Sciatic nerve (tissue), 2 donors: ENCODE measurements around the gene MISP. TPM values are rescaled to one million over a fixed set of nuclear protein-coding genes. Genes with fewer than 3 reads are reported as not detected.

Experiments
- ATAC-seq: fragments of 200-7000 bp; cut with Tn5 transposase; one replicate; pipeline ENCODE4 v1.9.1; 2020; ENCODE audit warnings: mild to moderate bottlenecking, moderate library complexity
- DNase-seq: peaks from one replicate; pipeline ENCODE4 v3.0.0-alpha.2; 2020; ENCODE audit warnings: low spot score
- intact Hi-C: fragments of 100-400 bp; cut with DNase I; formaldehyde crosslinking; loops from one replicate; pipeline ENCODE4 v1.14.2; 2022
- total RNA-seq: library from RNA; stranded (reverse); fragmentation: NEBNext Ultra II Directional; extraction: Animal tissue kit (Norgen Biotek cat#: 25700); gene quantifications from one replicate; pipeline ENCODE4 v1.2.1, GENCODE V29; 2021
- donor health status: DM: no; HTN: no; CAD: no.
- donor health status: DM: no; HTN: no; CAD: no.

Gene MISP
- total RNA-seq, 1 donor from 2014 or later, result 0.45 TPM

DNA sequence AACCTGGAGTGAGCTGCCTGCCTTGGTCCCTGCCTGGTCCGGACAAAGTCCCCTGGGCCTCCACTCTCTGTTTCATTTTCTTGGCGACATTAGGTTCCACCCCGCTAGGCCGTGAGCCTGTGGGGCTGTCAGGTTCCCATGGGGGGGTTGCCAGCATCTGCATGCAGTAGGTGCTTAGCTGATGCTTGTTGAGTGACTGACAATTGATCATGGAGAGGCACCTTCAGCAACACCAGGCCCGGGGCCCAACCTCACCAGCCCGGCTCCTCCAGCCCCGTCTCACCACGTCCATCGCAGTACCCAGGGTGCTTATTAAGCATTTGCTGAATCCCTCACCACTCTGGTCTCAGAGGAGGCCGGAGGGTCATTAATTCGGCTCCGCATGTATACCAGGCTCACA, 13.4 kb downstream of the MISP start:
- DNase-seq (no peak), ATAC-seq (no peak)
- intact Hi-C loops, result no loop called here

- ATAC-seq, result no peak
- intact Hi-C loops, result no loop called here
Observed at GRCh38 chr19:765179-765738, 14.3 kb downstream of the MISP start.

GRCh38 chr19:768424-768823, 17.5 kb downstream of the MISP start:
- DNase-seq (no peak), ATAC-seq (peak; percentile 14)
- intact Hi-C loops, result no loop called here

More at GRCh38 chr19:765179-765738, 14.3 kb downstream of the MISP start:
- no peak for DNase-seq

- intact Hi-C loops, result loop anchor here (5.0 kb wide), 1 partner anchor 148 kb away; the partner anchor contains the start of gene KISS1R
Observed at GRCh38 chr19:769616-770015, 18.7 kb downstream of the MISP start.

DNA sequence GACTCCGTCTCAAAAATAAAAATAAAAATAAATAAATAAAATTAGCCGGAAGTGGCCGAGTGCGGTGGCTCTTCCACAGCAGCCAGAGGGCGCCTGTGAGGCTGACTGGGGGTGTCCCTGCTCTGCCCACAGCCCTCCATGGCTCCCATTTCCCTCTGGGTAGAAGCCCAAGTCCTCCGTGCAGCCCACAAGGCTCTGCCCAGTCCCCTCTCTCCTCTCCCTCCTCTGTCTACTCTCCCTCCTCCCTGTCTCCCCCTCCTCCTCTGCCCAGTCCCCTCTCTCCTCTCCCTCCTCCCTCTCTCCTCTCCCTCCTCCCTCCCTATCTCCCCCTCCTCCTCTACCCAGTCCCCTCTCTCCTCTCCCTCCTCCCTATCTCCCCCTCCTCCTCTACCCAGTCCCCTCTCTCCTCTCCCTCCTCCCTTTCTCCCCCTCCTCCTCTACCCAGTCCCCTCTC, 20.4 kb downstream of the MISP start:
- no peak for DNase-seq
- intact Hi-C loops, result loop anchor here (5.0 kb wide), 1 partner anchor 146 kb away; the partner anchor contains the start of gene KISS1R
- ATAC-seq, result peak; percentile 37

More at GRCh38 chr19:769616-770015, 18.7 kb downstream of the MISP start:
- ATAC-seq (no peak), DNase-seq (no peak)

DNA sequence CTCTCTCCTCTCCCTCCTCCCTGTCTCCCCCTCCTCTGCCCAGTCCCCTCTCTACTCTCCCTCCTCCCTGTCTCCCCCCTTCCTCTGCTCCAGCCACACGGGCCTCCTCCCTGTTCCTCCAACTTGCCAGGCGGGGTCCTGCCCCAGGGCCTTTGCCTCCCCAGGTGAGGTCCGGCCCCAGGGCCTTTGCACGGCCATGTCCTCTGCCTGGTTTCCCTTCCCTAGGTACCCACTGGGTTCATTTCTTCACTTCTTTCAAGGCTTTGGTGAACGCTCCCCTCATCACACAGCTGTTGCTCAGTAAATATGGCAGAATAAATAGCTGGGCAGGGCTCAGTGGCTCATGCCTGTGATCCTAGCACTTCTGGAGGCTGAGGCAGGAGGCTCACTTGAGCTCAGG, 21.2 kb downstream of the MISP start:
- no peak for DNase-seq
- ATAC-seq, result no peak
- intact Hi-C loops, result loop anchor here (5.0 kb wide), 1 partner anchor 145 kb away; the partner anchor contains the start of gene KISS1R

DNA sequence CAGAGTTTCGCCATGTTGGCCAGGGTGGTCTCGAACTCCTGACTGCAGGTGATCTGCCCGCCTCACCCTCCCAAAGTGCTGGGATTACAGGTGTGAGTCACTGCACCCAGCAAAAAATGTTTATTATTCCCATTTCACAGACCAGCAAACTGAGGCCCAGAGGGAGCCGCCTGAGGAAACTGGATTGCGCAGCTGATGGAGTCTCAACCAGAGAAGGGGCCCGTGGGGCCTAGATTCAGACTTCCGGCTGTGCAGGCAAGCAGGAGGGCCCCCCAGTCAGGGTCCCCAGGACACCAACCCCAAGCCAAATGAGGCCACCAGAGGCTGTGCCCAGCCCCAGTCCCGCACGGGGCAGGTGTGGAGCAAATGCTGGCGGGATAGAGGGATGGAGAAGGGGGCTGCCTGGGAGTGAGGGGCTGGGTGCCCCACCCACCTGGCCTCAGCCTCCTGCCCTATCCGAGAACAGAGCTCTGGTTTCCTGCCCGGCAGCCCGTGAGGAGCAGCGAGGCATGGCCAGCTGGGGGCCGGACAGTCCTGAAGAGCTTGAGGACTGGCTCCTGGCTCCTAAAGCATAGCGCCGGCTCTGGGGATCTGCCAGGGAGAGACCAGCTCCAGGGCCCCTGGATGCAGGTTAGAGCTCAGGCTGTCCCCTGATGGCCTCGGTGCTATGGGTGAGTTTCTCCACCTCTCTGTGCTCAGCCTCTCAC, 22.0 kb downstream of the MISP start:
- ATAC-seq (no peak), DNase-seq (no peak)
- intact Hi-C loops, result loop anchor here (5.0 kb wide), 1 partner anchor 144 kb away; the partner anchor contains the start of gene KISS1R

- DNase-seq, result no peak
- intact Hi-C loops, result no loop called here
Observed at GRCh38 chr19:776549-776948, 25.6 kb downstream of the MISP start.

GRCh38 chr19:778910-779653, 28.2 kb downstream of the MISP start:
- ATAC-seq (peak; percentile 89), DNase-seq (no peak)
- intact Hi-C loops, result no loop called here

More at GRCh38 chr19:776549-776948, 25.6 kb downstream of the MISP start:
- ATAC-seq, result no peak

DNA sequence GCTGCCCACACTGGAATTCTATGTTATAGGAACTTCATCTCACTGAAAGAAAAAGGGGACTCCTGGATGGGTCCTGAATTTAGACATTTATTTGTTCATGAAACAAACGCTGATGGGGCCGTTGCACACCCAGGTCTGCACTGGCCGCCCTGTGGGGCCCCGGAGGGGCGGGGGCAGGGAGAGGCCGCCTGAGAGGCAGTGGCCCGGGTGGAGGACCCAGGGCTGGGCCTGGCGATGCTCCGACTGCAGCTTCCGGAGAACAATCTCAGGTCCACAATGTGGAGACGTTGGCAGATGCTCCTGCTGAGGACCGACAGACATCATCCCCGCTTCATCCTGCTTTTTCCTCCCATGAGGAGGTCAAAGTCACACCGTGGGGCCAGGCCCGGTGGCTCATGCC, 30.0 kb downstream of the MISP start:
- ATAC-seq (no peak), DNase-seq (no peak)
- intact Hi-C loops, result no loop called here

- no peak for DNase-seq
- no peak for ATAC-seq
- intact Hi-C loops, result no loop called here
Observed at GRCh38 chr19:781800-782184, 30.9 kb downstream of the MISP start.

DNA sequence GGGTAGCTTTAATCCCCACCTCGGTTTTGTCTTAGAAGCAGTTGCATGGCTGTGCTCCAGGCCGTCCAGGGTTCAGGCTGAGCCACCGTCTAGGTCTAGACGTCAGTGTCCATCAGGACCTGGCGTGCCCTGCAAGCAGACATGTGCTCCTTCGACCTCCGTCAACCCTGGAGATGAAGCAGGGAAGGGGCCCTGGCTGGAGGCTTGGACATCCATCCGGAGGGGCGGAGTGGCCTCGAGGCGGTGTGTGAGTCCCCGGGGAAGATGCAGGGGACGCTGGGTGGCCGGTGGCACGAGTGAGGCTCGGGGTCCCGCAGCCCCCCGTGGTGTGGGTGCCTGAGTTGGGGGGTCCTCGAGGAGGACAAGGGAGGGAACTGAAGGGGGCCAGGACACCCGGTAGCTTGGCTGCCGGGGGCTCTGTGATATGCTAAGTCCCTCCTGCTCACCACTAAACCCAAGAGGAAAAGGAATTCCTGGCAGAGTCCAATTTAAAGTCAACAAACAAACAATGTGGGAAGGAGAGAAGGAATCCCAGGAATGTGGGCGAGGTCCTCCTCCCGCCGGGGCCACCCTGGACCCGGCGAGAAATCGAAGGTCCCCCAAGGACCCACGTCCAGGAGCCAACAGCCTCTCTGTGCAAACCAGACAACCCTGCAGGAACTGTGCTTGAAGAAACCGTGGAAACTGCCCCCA, 31.4 kb downstream of the MISP start:
- peak; percentile 53 for ATAC-seq
- intact Hi-C loops, result no loop called here
- DNase-seq, result no peak

GRCh38 chr19:782878-783668, 32.2 kb downstream of the MISP start:
- intact Hi-C loops, result no loop called here
- ATAC-seq, result no peak
- DNase-seq, result no peak

- DNase-seq, result no peak
- intact Hi-C loops, result no loop called here
- ATAC-seq, result no peak
Observed at GRCh38 chr19:784541-784940, 33.6 kb downstream of the MISP start.

DNA sequence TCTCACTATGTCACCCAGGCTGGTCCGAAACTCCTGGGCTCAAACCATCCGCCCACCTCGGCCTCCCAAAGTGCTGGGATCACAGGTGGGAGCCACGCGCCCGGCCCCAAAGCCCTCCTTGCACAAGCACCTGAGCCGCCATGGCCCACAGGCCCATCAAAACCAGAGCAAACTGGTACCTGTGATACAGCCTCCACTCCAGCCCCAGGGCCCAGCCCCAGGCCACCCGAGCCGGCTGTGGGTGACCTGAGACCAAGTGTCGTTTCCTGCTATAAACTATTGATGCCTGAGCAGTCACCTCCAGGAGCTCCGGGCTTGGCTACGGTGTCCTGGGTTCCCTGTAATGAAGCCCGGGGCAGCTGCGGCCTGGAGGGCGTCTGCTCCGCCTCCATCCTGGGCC, 36.6 kb downstream of the MISP start:
- ATAC-seq, result no peak
- DNase-seq, result no peak
- intact Hi-C loops, result no loop called here

DNA sequence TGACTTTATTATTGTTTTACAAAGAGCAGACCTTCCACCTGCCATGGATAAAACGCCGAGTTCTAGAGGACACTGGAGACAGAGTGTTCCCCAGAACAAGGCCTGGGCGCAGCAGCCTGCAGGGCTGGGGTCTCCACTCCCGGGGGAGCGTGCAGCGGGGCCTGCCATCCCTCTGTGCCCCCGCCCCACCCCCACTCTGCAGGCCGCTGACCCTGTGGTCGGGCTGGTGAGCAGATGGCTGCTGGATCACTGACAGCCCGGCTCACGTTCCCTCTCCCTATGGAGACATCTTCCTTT, 37.7 kb downstream of the MISP start:
- intact Hi-C loops, result no loop called here
- no peak for DNase-seq
- ATAC-seq, result peak; percentile 69

GRCh38 chr19:788983-789700, 38.2 kb downstream of the MISP start:
- peak; percentile 62 for DNase-seq
- intact Hi-C loops, result no loop called here

GRCh38 chr19:789701-790060, 38.8 kb downstream of the MISP start:
- no peak for ATAC-seq
- DNase-seq, result no peak
- intact Hi-C loops, result loop anchor here (10.0 kb wide), 1 partner anchor 125 kb away; the partner anchor contains the start of genes KISS1R and R3HDM4

More at GRCh38 chr19:788983-789700, 38.2 kb downstream of the MISP start:
- ATAC-seq, result peak; percentile 54
